Inflammatory macrophage (primary cell): Measurements from ENCODE around the gene STAC3.
A peak's percentile ranks its signal among the peaks of the same experiment; 100 is the strongest.
"Not testable (repeated sequence)": the region's sequence is repeated elsewhere in the genome, so short reads cannot be mapped to it uniquely, and the experiment has no call there.

Source experiments
- DNase-seq, 2 donors: peaks; one replicate each; pipeline ENCODE4 v3.0.0-alpha.2; 2020 to 2022
- total RNA-seq, 18 experiments: gene quantifications; one replicate each; lab custom pipeline; 2026; ENCODE audit warnings: mixed read lengths in 6 of 18, inconsistent platforms in 2 of 18; lab: John Stamatoyannopoulos, UW

STAC3 gene
- 10.5 to 19.1 (median 15.3) reads per million in 18 experiments for total RNA-seq

DNA sequence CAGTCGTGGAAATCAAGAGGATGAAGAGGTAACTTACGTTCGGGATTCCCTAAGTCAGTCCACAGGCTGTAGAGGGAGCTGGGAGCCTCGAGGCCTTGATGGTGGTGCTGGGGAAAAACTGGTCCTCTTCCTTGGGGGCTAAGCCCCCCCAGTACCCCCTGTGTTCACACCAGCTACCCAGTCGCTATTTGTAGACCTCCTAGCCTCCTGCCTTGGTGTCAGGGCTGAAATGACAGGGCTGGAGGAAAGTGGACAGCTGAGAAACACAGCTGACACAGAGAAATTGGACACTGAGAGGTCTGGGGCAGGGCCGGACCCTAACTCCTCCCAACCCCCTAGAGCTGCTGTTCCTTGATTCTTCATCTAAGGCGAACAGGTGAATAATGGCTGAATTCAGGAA lies at the start of gene STAC3:
Gene STAC3, minus strand, starts transcription at position 232 of the 400 bp plus-strand sequence. CDS start 1,551 bp downstream, outside the sequence.
- DNase-seq = no peak

DNA sequence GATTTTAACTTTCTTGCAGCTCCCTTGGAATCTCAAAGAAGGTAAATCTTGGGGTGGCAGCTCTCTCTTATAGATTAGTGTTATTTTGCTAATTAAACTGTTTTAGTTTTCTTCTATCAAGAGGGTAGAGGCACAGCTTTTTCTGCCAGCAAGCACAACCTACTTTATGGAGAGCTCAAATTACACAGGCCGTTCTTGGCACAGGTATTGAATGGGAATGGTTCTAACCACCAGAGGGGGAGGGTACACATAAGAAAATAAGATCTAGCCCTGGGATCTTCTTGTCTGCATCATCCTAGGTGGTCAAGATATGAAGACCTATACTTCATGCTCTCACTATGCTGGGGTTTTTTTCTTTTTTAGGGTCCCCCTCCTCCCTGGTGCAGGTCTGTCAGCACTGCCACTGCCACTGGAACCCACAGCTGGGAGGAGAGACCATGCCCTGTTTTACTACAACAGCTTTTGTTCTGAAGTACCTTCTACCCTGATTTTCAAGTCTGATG lies 48.6 kb upstream of the STAC3 start:
- DNase-seq = no peak

DNA sequence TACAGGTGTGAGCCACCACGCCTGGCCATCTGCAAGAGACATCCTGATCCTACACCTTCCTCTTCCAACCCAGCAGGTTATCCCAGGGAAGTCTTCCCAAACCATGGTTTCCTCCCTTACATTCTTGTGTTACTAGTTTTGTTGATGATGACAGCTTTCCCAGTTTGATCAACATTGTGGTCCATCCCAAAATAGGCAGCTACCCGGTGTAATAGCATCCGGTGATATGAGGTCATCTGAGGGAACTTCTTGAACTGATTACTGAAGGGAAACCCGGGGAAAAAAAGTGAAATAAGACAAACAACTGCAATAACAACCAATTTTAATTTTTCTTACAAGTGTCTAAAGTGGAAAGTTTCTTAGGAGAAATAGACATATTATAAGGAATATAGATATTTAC lies 45.3 kb upstream of the STAC3 start:
- DNase-seq = no peak

GRCh38 chr12:57282073-57282472 lies 31.1 kb upstream of the STAC3 start:
- DNase-seq = not testable (repeated sequence)

- DNase-seq = peak; percentile 88 to 94
These were observed 29.4 kb upstream of the STAC3 start for GRCh38 chr12:57280211-57281062.

- no peak for DNase-seq
These were observed 27.7 kb upstream of the STAC3 start for GRCh38 chr12:57278465-57279381.

- DNase-seq = peak; percentile 24 to 46
These were observed 26.1 kb upstream of the STAC3 start for GRCh38 chr12:57276935-57277563.

DNA sequence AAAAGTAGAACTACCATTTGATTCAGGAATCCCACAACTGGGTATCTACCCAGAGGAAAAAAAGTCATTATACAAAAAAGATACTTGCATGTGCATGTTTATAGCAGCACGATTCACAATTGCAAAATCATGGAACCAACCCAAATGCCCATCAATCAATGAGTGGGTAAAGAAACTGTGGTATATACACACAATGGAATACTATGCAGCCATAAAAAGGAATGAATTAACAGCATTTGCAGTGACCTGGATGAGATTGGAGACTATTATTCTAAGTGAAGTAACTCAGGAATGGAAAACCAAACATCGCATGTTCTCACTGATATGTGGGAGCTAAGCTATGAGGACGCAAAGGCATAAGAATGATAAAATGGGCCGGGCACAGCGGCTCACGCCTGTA lies 25.2 kb upstream of the STAC3 start:
- DNase-seq = not testable (repeated sequence)

DNA sequence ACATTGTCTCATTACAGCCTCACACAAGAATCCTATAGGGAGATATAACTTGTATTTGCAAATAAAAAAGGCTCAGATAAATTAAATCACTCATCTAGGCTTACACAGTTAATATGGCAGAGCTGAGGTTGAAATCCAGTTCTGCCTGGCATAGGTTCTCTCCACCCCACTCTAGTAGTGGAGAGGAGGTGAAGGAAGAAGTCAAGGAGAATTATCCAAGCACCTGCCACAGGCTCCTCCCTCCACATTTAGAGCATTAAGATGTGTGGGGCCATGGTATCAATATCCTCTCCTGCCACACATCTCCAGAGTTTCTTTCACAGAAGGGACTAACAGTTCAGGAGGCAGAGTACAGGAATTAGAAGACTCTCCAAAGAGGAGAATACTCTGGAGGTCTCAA lies 22.5 kb upstream of the STAC3 start:
- no peak for DNase-seq

DNA sequence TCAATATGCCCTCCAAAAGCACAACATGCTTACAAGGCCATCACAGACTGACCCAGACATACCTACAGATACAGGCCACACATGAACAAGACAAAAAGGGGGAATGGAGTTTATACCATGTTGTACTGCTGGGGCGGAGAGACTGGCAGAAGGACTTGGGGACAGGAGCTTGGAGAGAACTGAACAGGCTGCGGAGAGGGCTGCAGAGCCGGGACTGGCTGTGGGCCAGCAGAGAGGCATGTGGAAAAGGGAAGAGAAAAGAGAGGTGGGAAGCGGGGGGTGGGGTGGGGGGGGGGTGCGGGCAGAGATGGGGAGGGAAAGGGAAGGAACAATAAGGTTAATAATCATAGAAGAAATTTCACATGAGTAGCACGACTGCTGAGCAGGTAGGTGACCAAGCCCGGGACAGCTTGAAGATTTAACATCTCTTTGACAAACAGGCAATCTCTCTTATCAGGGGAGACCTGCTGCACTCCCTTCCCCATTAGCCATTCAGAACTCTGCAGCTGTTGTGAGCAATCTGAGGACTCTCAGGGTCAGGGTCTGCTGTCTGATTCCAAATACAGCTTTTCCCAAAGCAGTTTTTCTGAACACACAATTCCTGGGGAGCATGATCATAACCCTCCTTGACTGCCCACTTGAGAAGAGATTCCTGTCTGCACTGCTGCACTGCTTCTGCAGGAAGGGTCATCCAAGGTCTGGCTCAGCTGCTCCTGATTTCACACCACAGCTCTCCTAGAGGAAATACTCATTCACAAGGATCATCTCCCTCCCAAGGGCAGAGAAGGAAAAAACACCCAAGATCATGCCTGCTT lies 21.6 kb upstream of the STAC3 start:
- no peak for DNase-seq

- DNase-seq = no peak
These were observed 20.0 kb upstream of the STAC3 start for GRCh38 chr12:57270966-57271470.

GRCh38 chr12:57268264-57268663 lies 17.3 kb upstream of the STAC3 start:
- peak; percentile 19 to 36 for DNase-seq

DNA sequence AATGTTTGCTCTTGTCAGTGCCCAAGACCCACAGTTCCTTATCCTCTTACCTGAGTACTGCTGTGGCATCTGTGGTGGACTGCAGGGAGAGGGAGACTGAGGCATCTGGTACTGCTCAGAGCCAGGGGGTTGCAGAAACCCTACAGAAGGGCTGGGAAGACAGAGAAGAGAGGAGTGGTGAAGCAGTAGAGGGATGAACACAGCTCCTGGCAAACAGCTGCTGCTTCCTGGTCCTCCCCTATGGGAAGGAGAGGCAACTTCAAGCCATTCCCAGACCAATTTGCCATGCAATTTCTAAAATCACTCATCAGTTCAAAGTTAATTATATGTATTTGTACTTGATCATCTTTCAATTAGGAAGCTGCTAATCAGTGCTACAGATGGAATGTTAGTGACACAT lies 15.7 kb upstream of the STAC3 start:
- DNase-seq = no peak

- no peak for DNase-seq
These were observed 12.1 kb upstream of the STAC3 start for GRCh38 chr12:57263096-57263495.

GRCh38 chr12:57262126-57262822 lies 11.3 kb upstream of the STAC3 start:
- DNase-seq = no peak

DNA sequence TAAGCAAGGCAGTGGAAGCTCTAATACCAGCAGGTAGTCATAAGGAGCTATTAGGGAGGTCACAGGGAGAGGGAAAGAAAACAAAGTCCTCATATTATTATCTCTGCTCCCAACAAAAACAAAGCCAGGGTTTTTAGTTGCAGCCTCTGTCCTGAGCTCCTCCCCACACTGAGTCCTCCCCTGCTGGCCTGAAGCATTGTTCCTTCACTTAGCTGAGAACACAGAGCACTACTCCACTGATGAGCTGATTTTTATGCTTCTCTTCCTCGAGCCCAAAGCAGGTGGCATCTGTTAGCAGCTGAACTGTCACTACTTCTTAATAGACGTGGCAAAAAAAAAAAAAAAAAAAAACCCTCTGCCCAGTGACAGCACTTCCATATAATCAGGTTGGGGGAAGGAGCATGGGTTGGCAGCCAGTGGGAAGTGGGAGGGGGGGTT lies 10.5 kb upstream of the STAC3 start:
- no peak for DNase-seq

DNA sequence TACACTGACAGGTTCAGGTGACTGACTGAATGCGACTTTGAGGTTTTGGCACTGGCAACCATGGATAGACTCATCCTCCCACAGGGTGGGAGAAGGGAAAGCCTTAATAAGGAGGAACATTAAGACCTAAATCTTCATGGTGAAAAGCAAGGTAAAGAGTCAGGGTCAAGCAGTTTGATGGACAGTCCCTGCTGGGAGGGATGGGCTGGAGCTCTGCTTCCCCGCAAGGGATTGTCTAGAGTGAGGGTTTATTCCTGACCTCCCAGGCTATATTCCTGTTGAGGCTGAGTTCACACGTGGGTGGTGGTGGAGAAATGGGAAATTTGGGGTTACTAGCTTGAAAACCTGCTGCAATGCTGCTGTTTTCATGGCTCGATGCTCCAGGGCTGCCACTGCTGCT lies 9.4 kb upstream of the STAC3 start:
- DNase-seq = no peak

DNA sequence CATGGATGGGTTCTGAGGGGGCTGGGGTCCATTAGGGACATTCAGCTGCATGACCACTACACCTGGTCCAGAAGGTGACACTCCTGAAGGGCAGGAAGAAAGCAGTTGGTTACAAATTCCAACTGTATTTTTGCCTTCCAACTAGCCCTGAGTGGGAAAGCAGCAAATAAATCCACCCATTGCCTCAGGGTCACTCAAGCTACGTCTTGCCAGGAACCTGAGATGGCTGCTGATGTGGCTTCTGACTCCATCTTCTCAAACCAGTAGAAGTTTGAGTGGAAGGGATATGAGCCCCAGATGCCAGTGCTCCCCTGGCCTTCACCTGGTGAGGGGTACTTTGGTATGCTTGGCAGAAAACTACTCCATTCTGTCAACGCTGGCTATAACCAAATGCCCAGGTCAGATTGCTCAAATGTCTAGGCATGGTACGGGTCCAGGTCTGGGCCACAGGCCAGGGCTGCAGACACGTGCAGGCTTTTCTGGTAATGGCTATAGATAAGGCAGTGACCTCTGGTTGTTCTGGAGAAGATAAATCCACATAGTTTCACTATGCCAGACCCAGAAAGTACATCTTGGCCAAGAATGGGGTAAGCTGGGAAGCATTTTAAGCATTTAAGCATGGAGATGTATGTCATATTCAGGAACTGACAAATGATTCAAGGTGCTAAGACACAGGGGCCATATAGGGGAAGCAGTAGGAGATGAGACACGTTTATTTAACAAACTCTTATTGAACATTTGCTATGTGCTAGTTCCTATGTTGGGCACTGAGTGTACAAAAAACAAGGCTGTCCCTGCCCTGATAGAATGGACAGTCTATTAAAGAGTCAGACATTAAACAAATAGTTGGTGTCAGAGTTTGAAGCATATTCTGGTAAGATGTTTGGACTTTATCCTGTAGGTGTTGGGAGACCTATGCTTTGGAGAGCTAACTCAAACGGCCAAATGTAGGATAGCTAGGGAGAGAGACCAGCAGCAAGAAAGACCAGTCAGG lies 8.3 kb upstream of the STAC3 start:
- DNase-seq = no peak

DNA sequence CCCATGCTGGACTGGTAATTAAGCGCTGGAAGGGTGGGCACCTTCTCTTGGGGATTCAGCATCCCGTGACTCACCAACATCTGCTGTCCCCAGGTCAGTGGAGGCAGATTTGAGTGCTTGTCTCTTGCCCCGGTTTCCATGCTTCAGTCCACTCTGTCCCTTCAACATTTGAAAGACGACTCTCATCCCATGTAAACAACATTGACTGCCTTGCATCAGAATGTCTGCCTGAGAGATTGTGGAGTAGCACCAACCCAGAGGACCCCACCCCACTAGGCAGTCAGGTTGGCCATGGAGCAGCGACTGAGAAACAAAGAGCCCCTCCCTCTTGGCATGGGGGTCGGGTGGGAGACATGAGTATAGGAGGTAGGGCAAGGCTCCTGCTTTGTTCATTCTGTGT lies 4.9 kb upstream of the STAC3 start:
- no peak for DNase-seq
